CD4-positive, alpha-beta T cell (primary cell): ENCODE results near the gene MAP3K20. TPM values are rescaled to one million over a fixed set of nuclear protein-coding genes. Genes with fewer than 3 reads are reported as not detected.

ENCODE experiments used
- ATAC-seq: fragments of 200-7000 bp; cut with Tn5 transposase; one replicate; pipeline ENCODE4 v1.10.0; 2022; ENCODE audit warnings: mild to moderate bottlenecking; ENCODE audit not compliant: poor library complexity
- CTCF ChIA-PET: fragments of 350-600 bp; sonication (Branson Sonifier 250); formaldehyde crosslinking; loops from one replicate; lab custom pipeline; 2021; ENCODE audit warnings: antibody characterized with exemption, inconsistent platforms; lab: Charles Lee
- POLR2A ChIA-PET: fragments of 350-600 bp; sonication (Branson Sonifier 250); formaldehyde crosslinking; loops from one replicate; lab custom pipeline; 2021; ENCODE audit warnings: antibody characterized with exemption, inconsistent platforms; lab: Charles Lee
- DNase-seq, 14 experiments: peaks; one replicate each; pipeline ENCODE4 v3.0.0-alpha.2; 2013 to 2020; ENCODE audit warnings: mixed read lengths in 2 of 14
- H3K27ac ChIP-seq, 2 donors: one replicate each; pipeline versions ENCODE4 v1.5.1 to v1.7.0; 2013; ENCODE audit warnings: low read length in 2 of 2, low read depth in 1 of 2, mild to moderate bottlenecking in 1 of 2
- H3K27me3 ChIP-seq, 2 experiments: 1 replicate in 1 of 2; 2 replicates in 1 of 2; pipeline versions ENCODE4 v1.6.1 to v1.7.0; 2013; ENCODE audit warnings: low read length in 2 of 2, control low read depth in 1 of 2, mild to moderate bottlenecking in 1 of 2, moderate library complexity in 1 of 2; ENCODE audit not compliant: insufficient read depth in 2 of 2, control insufficient read depth in 1 of 2
- H3K36me3 ChIP-seq: one replicate; pipeline ENCODE4 v1.6.1; 2013; ENCODE audit warnings: low read length, control low read depth; ENCODE audit not compliant: insufficient read depth
- H3K4me1 ChIP-seq: one replicate; pipeline ENCODE4 v1.6.1; 2013; ENCODE audit warnings: low read length, control low read depth; ENCODE audit not compliant: insufficient read depth
- H3K4me3 ChIP-seq: one replicate; pipeline ENCODE4 v1.5.1; 2013; ENCODE audit warnings: mild to moderate bottlenecking, low read length, moderate library complexity
- H3K9me3 ChIP-seq, 2 experiments: 1 replicate in 1 of 2; 2 replicates in 1 of 2; pipeline versions ENCODE4 v1.6.1 to v1.7.0; 2013; ENCODE audit warnings: low read length in 2 of 2, mild to moderate bottlenecking in 2 of 2, control low read depth in 1 of 2, moderate library complexity in 1 of 2; ENCODE audit not compliant: control insufficient read depth in 1 of 2, insufficient read depth in 1 of 2
- H3K27ac Mint-ChIP-seq: one replicate; pipeline ENCODE4 v1.8.0; 2020; ENCODE audit warnings: mixed read lengths
- H3K27me3 Mint-ChIP-seq: one replicate; pipeline ENCODE4 v1.8.0; 2021; ENCODE audit warnings: mixed read lengths
- H3K36me3 Mint-ChIP-seq: one replicate; pipeline ENCODE4 v1.8.0; 2021; ENCODE audit warnings: low read depth, mixed read lengths
- H3K4me1 Mint-ChIP-seq: one replicate; pipeline ENCODE4 v1.8.0; 2021; ENCODE audit warnings: low read depth, mixed read lengths
- H3K4me3 Mint-ChIP-seq: one replicate; pipeline ENCODE4 v1.8.0; 2020; ENCODE audit warnings: mild to moderate bottlenecking, mixed read lengths
- H3K9me3 Mint-ChIP-seq: one replicate; pipeline ENCODE4 v1.8.0; 2020; ENCODE audit warnings: mixed read lengths
- CTCF ChIP-seq: fragments of 200-600 bp; IDR thresholded peaks from one replicate; pipeline ENCODE4 v1.8.0; 2022; ENCODE audit warnings: antibody characterized with exemption, mild to moderate bottlenecking
- intact Hi-C, 2 experiments: fragments of 100-400 bp; cut with DNase I in 1 of 2; cut with micrococcal nuclease in 1 of 2; formaldehyde crosslinking; loops; one replicate each; pipeline versions ENCODE4 v1.15.1 to v1.9.0; 2023 to 2025; cut with DNase I, micrococcal nuclease
- total RNA-seq, 174 experiments: library from RNA in 2 of 174; stranded (reverse) in 2 of 174; gene quantifications; one replicate each; pipeline ENCODE4 v1.2.3 and lab custom pipeline; 2021 to 2026

MAP3K20 gene
- total RNA-seq, 2 experiments from 2014 or later = 0.36 to 0.39 TPM

GRCh38 chr2:173311844-173312606 is 236.4 kb downstream of the MAP3K20 start:
- Mint-ChIP-seq H3K36me3 (no peaks in the 10 kb centered on the region), H3K4me3 (no peak overlapping the region), H3K4me1 (no peaks in the 10 kb centered on the region), H3K27me3 (no peaks in the 10 kb centered on the region), H3K9me3 (no peaks in the 10 kb centered on the region), H3K27ac (no peak overlapping the region)
- H3K27me3 ChIP-seq = no peaks in the 10 kb centered on the region
- POLR2A ChIA-PET = no interaction called here
- no peak overlapping the region for H3K27ac ChIP-seq
- H3K4me3 ChIP-seq = no peak overlapping the region
- no peak for ATAC-seq
- no peak for DNase-seq
- no peak for TF ChIP-seq CTCF
- CTCF ChIA-PET = no interaction called here
- no peaks in the 10 kb centered on the region for H3K4me1 ChIP-seq
- no peaks in the 10 kb centered on the region for H3K9me3 ChIP-seq
- intact Hi-C loops = no loop called here
- H3K36me3 ChIP-seq = no peaks in the 10 kb centered on the region
